Vagina (tissue), 2 donors: Measurements from ENCODE around the gene PGC. TPM values are rescaled to one million over a fixed set of nuclear protein-coding genes. Genes with fewer than 3 reads are reported as not detected.

ENCODE experiments used
- DNase-seq, 2 donors: peaks; one replicate each; pipeline ENCODE4 v3.0.0-alpha.2; 2017; ENCODE audit errors: extremely low spot score in 2 of 2
- H3K27ac ChIP-seq: fragments of 200-600 bp; sonication (generic); one replicate; pipeline ENCODE4 v1.5.1; 2019
- H3K27me3 ChIP-seq: fragments of 200-600 bp; sonication (generic); one replicate; pipeline ENCODE4 v1.5.1; 2019
- H3K36me3 ChIP-seq, 2 donors: fragments of 200-600 bp; sonication (generic); one replicate each; pipeline ENCODE4 v1.5.1; 2017 to 2019
- H3K4me1 ChIP-seq: fragments of 200-600 bp; sonication (generic); one replicate; pipeline ENCODE4 v1.5.1; 2019
- H3K4me3 ChIP-seq, 2 donors: fragments of 200-600 bp; sonication (generic); 1 replicate in 1 of 2; 2 replicates in 1 of 2; pipeline ENCODE4 v1.5.1; 2016 to 2019
- H3K9me3 ChIP-seq: fragments of 200-600 bp; sonication (generic); one replicate; pipeline ENCODE4 v1.5.1; 2019
- POLR2A ChIP-seq, 2 donors: fragments of 450-650 bp; IDR thresholded peaks; one replicate each; pipeline ENCODE4 v1.6.1; 2017; ENCODE audit warnings: antibody characterized with exemption in 2 of 2, mild to moderate bottlenecking in 2 of 2, moderate library complexity in 2 of 2
- POLR2AphosphoS5 ChIP-seq, 2 donors: sonication (generic); formaldehyde crosslinking; IDR thresholded peaks; one replicate each; pipeline ENCODE4 v1.9.0; 2017; ENCODE audit warnings: antibody characterized with exemption in 2 of 2, mild to moderate bottlenecking in 2 of 2, low read depth in 1 of 2; ENCODE audit not compliant: insufficient read depth in 1 of 2
- intact Hi-C: fragments of 100-400 bp; cut with DNase I; formaldehyde crosslinking; loops from one replicate; pipeline ENCODE4 v1.15.1; 2023
- total RNA-seq: library from RNA; depleted of rRNA; stranded (reverse); fragments of >200 nt; gene quantifications from one replicate; pipeline ENCODE4 v1.2.3, GENCODE V29; 2016
- TF ChIP-seq, protein P1 (sequence below), 3 experiments: fragments of 450-650 bp in 2 of 3; fragments of 200-600 bp in 1 of 3; sonication (generic) in 1 of 3; IDR thresholded peaks; one replicate each; pipeline ENCODE4 v1.5.1; 2017 to 2019; ENCODE audit warnings: antibody characterized with exemption in 3 of 3, mild to moderate bottlenecking in 2 of 3, moderate library complexity in 2 of 3

PGC gene
- total RNA-seq, 1 donor from 2014 or later = 3.4 TPM

GRCh38 chr6:41755895-41756294, 8.7 kb upstream of the PGC start:
- H3K9me3 ChIP-seq = no peaks in the 10 kb centered on the region
- H3K27me3 ChIP-seq = no peaks in the 10 kb centered on the region
- no peaks in the 10 kb centered on the region for H3K4me1 ChIP-seq
- H3K4me3 ChIP-seq = no peak overlapping the region
- no peak for TF ChIP-seq POLR2AphosphoS5 (IDR thresholded peaks at IDR 0.05; ENCODE audit: insufficient read depth in 1 of 2, low read depth in 1 of 2)
- no peak for TF ChIP-seq POLR2A (IDR thresholded peaks at IDR 0.05)
- TF ChIP-seq, protein P1, sequence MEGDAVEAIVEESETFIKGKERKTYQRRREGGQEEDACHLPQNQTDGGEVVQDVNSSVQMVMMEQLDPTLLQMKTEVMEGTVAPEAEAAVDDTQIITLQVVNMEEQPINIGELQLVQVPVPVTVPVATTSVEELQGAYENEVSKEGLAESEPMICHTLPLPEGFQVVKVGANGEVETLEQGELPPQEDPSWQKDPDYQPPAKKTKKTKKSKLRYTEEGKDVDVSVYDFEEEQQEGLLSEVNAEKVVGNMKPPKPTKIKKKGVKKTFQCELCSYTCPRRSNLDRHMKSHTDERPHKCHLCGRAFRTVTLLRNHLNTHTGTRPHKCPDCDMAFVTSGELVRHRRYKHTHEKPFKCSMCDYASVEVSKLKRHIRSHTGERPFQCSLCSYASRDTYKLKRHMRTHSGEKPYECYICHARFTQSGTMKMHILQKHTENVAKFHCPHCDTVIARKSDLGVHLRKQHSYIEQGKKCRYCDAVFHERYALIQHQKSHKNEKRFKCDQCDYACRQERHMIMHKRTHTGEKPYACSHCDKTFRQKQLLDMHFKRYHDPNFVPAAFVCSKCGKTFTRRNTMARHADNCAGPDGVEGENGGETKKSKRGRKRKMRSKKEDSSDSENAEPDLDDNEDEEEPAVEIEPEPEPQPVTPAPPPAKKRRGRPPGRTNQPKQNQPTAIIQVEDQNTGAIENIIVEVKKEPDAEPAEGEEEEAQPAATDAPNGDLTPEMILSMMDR (IDR thresholded peaks at IDR 0.05) = no peak
- no peak overlapping the region for H3K27ac ChIP-seq
- no peak for DNase-seq
- intact Hi-C loops = no loop called here
- no peaks in the 10 kb centered on the region for H3K36me3 ChIP-seq

GRCh38 chr6:41750374-41750773, 3.2 kb upstream of the PGC start:
- intact Hi-C loops = no loop called here

DNA sequence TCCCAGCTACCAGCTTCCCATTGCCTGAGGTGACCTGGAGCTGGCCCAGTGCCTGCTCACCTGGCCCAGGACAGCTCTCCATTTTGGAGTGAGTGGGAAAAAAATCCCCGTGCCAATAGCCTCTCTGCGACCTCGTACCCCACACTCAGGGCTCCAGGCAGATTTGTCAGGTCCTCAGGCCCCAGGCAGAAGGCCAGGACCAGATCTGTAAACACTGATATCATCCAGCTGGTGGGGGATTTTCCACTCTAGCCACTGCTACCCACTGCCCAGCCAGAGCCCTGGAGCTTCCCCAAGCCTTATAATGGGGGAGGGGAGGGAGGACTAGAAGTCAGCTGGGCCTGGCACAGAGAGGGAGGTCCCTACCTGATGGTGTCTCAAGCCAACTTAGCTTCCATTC, 1.3 kb upstream of the PGC start:
- H3K4me3 ChIP-seq = no peak overlapping the region
- no peak overlapping the region for H3K27ac ChIP-seq
- H3K36me3 ChIP-seq = no peaks in the 10 kb centered on the region
- no peaks in the 10 kb centered on the region for H3K4me1 ChIP-seq
- no peak for TF ChIP-seq POLR2AphosphoS5 (IDR thresholded peaks at IDR 0.05; ENCODE audit: insufficient read depth in 1 of 2, low read depth in 1 of 2)
- no peak for TF ChIP-seq POLR2A (IDR thresholded peaks at IDR 0.05)
- TF ChIP-seq, protein P1 (IDR thresholded peaks at IDR 0.05) = no peak
- no peak for DNase-seq
- intact Hi-C loops = no loop called here
- no peaks in the 10 kb centered on the region for H3K27me3 ChIP-seq
- H3K9me3 ChIP-seq = no peaks in the 10 kb centered on the region

More at GRCh38 chr6:41750374-41750773, 3.2 kb upstream of the PGC start:
- no peak for DNase-seq
- Histone ChIP-seq H3K4me1 (no peaks in the 10 kb centered on the region), H3K4me3 (no peak overlapping the region), H3K9me3 (no peaks in the 10 kb centered on the region), H3K36me3 (no peaks in the 10 kb centered on the region), H3K27me3 (no peaks in the 10 kb centered on the region), H3K27ac (no peak overlapping the region)
- TF ChIP-seq POLR2AphosphoS5 (IDR thresholded peaks at IDR 0.05; ENCODE audit: insufficient read depth in 1 of 2, low read depth in 1 of 2) (no peak), POLR2A (IDR thresholded peaks at IDR 0.05) (no peak)
- TF ChIP-seq, protein P1 (IDR thresholded peaks at IDR 0.05) = no peak

DNA sequence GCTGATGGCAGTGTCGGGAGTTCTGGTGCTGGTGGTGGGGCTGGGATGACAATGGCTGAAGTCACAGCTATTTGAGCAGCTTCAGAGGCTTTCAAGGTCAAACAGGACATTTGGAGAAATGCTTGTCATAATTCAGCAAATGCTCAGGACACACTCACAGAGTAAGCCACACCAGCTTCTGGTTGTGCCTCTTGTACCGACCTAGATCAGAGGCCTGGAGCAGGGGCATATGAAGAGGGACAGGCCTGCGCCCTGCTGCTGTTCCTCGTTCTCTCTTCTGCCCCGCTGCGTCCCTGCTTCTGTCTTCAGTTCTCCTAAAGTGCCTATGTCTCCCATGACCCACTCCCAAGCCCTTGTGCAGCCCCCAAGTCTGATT, 893 bp upstream of the PGC start:
- intact Hi-C loops = no loop called here
- Histone ChIP-seq H3K36me3 (no peaks in the 10 kb centered on the region), H3K4me1 (no peaks in the 10 kb centered on the region), H3K4me3 (no peak overlapping the region), H3K27ac (no peak overlapping the region), H3K27me3 (no peaks in the 10 kb centered on the region), H3K9me3 (no peaks in the 10 kb centered on the region)
- no peak for DNase-seq
- TF ChIP-seq, protein P1 (IDR thresholded peaks at IDR 0.05) = no peak
- TF ChIP-seq POLR2AphosphoS5 (IDR thresholded peaks at IDR 0.05; ENCODE audit: insufficient read depth in 1 of 2, low read depth in 1 of 2) = no peak
- no peak for TF ChIP-seq POLR2A (IDR thresholded peaks at IDR 0.05)

DNA sequence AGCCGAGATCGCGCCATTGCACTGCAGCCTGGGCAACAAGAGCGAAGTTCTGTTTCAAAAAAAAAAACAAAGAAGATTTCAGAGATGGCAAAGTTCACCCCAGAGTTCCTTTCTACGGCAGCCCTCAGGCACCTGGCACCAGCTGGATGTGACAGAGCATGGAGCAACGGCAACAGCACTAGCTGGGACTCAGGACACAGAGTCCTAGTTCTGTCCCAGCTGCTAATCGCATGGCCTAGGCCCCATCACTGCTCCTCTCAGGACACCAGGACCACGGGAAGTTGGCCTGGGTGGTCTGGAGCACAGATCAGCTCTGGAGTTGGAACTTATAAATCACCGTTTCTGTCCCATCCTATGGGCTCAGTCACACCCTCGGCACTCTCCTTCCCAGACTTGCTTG, 1.1 kb downstream of the PGC start:
- no peaks in the 10 kb centered on the region for H3K4me1 ChIP-seq
- no peaks in the 10 kb centered on the region for H3K27me3 ChIP-seq
- intact Hi-C loops = no loop called here
- TF ChIP-seq, protein P1 (IDR thresholded peaks at IDR 0.05) = no peak
- TF ChIP-seq POLR2A (IDR thresholded peaks at IDR 0.05) = no peak
- TF ChIP-seq POLR2AphosphoS5 (IDR thresholded peaks at IDR 0.05; ENCODE audit: insufficient read depth in 1 of 2, low read depth in 1 of 2) = no peak
- H3K9me3 ChIP-seq = no peaks in the 10 kb centered on the region
- H3K27ac ChIP-seq = no peak overlapping the region
- no peak for DNase-seq
- H3K36me3 ChIP-seq = no peaks in the 10 kb centered on the region
- H3K4me3 ChIP-seq = no peak overlapping the region
